Erythroblast (primary cell): ENCODE measurements around the gene IFITM2.

Source experiments
- DNase-seq, 2 experiments: peaks; one replicate each; lab custom pipeline; 2025; lab: John Stamatoyannopoulos, UW
- GATA1 ChIP-seq: IDR thresholded peaks from 2 replicates; pipeline ENCODE4 v1.6.1; 2011; ENCODE audit warnings: low read depth, mild to moderate bottlenecking, control low read depth, low read length, moderate library complexity
- POLR2A ChIP-seq: IDR thresholded peaks from 2 replicates; pipeline ENCODE4 v1.6.1; 2011; ENCODE audit warnings: mild to moderate bottlenecking, low read length

Gene IFITM2

DNA sequence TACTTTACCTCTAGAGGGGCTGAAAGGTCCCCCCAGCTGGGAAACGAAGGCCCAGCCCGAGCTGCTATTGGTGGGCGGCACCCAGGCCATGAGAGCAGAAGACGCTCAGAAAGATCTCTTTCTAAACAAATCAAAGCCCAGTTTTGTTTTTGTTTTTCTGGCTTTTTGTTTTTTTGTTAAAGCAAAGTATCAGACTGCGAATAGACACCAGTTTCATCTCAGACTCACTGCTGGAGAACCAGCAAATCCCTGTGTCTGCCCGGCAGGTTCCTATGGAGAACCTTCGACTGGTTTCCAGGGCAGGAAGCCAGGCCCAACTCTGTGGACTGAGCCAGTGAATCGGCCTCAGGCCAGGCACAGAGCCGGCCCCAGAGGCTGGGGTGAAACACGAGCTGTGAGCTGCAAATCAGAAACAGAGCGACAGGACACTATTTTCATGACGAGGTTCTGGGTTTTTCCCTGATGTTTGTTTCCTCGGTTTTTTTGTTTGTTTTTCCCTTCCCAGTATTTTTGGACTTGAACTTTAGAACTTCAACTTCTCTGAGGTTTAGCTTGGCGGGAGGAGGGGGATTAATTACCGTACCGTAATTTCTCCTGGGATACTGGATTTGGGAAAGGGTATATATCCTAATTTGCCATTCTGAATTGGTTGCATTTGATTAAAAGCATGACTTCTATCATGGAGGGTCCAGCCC, 45.7 kb downstream of the IFITM2 start:
- DNase-seq, result no peak
- no peak for TF ChIP-seq GATA1
- no peak for TF ChIP-seq POLR2A

DNA sequence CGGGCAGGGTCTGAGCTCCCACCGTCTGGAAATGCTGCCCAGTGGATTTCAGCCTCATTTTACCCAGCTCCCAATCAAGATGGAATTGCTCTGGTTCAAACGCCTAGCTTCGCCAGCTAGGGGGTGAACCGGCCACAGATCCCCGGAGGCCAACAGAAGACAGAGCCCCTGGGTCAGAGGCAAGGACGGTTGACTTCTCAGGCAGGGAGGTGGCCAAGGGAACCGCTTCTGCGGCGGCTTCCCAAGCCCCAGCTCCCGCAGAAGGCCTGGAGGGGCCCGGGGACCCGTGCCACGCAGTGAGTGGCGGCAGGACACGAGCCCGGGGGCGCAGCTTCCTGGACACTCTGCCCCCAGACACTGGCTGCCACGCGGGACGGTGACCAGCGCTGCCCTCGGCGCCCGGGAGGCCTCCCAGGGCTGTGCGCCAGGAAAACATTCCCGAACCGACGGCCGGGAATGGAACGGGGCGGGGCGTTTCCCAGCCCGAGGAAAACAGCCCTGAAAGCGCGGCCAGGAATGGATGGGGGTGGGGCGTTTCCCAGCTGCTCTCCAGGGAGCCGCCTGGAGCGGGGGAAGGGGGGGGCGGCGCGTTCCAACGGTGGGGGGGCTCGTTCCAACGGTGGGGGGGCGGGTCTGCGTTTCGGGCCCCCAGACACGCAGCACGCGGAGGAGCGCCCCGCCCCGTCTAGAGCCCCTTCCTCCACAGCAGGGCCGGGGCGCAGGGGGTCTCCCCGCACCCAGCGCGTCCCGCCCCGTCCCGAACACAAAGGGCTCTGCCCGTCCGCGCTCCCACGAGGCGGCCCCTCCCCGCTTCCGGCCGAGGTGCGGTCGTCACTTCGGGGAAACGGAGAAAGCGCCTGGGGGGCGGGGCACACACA, 48.2 kb downstream of the IFITM2 start:
- peak; percentile 33 to 35 for DNase-seq
- TF ChIP-seq POLR2A (no peak), GATA1 (no peak)

DNA sequence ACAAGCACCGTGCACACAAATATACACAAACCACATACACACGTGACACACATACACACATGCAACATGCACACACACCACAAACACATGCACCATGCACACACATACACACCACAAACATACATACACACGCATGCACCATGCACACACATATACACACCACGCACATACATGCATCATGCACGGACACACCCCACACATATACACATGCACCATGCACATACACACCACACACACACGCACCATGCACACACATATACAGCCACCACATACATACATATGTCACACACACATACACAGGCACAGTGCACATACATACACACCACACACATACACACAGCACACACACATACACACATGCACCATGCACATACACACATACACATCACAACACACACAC, 49.0 kb downstream of the IFITM2 start:
- no peak for DNase-seq
- TF ChIP-seq GATA1, result no peak
- no peak for TF ChIP-seq POLR2A

DNA sequence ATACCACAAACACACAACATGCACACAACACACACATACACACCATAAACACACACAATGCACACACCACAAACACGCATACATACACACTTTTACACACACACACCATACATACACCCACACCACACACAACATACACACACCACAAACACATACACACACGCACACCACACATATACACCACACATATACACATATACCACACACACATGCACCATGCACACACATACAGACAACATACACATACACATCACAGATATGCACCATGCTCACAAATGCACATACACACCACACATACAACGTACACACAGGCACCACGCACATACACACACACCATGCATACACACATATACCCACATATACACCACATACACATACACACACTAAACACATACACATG, 50.0 kb downstream of the IFITM2 start:
- no peak for TF ChIP-seq GATA1
- TF ChIP-seq POLR2A, result peak; percentile 18
- no peak for DNase-seq

DNA sequence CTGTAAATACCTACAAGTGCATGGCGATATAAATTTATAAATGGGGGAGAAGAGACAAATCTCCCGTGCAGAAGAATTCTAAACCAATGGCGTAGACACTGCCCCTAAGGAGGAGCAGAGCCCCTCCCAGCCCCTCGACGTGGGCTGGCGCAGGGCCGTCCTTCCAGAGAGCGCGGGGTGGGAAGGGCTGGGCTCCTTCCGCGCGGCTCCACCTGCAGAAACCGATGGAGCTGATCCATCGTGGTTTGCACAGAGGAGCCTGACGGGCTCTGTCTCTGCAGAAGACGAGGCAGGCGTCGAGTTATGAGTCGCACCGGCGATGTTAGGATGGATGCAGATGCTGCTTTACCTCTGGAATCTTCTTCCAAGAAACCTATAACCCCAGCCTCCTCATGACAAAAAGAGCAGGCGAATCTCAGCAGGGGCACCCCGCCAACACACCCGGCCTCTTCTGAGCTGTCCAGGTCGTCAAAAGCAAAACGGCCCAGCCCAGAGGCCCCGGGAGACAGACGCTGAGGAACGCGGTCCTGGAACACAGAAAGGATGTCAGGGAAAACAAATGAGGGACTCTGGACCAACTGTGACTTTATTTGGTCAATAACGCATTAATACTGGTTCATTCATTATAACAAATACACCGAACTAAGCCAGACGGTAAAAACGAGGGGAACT, 50.6 kb downstream of the IFITM2 start:
- no peak for TF ChIP-seq GATA1
- no peak for TF ChIP-seq POLR2A
- no peak for DNase-seq
